GM12878 (cell line): ENCODE results near the gene C2orf80. TPM values are rescaled to one million over a fixed set of nuclear protein-coding genes. Genes with fewer than 3 reads are reported as not detected.

Experiments
- CEBPZ ChIP-seq: fragments of 150-350 bp; IDR thresholded peaks from 2 replicates; pipeline ENCODE4 v1.6.1; 2016; ENCODE audit warnings: low read depth, low read length
- EP300 ChIP-seq, 2 experiments: fragments of 150-350 bp in 1 of 2; IDR thresholded peaks; 2 replicates each; pipeline ENCODE4 v1.6.1; 2011 to 2012; ENCODE audit warnings: low read depth in 2 of 2, low read length in 2 of 2, borderline replicate concordance in 1 of 2, improper control_type of control experiment in 1 of 2, inconsistent platforms in 1 of 2; ENCODE audit not compliant: control insufficient read depth in 1 of 2
- EZH2 ChIP-seq: IDR thresholded peaks from 2 replicates; pipeline ENCODE4 v1.6.1; 2012; ENCODE audit warnings: low read depth, mild to moderate bottlenecking, control low read depth, inconsistent platforms, low read length, borderline replicate concordance; ENCODE audit not compliant: control insufficient read depth
- SMC3 ChIP-seq: IDR thresholded peaks from 2 replicates; pipeline ENCODE4 v1.6.1; 2011; ENCODE audit warnings: low read length, improper control_type of control experiment, borderline replicate concordance
- ZBTB33 ChIP-seq: fragments of 450-650 bp; IDR thresholded peaks from 2 replicates; pipeline ENCODE4 v1.6.1; 2017; ENCODE audit warnings: mild to moderate bottlenecking
- polyA plus RNA-seq, 11 experiments: library from polyadenylated mRNA; depleted of rRNA in 4 of 11; unstranded in 6 of 11; stranded (reverse) in 5 of 11; fragments of >200 nt; fragmentation: Nextera tagmentation in 4 of 11; fragmentation: Illumina TruSeq in 1 of 11; extraction: Ambion mirVana in 4 of 11; extraction: Trizol in 1 of 11; gene quantifications; 1 replicate in 1 of 11; 2 replicates in 10 of 11; pipeline versions ENCODE4 v1.2.1 to v1.2.3, GENCODE V29; 2011 to 2016; ENCODE audit warnings: inconsistent platforms in 2 of 11, missing spikeins in 2 of 11, low read depth in 1 of 11
- total RNA-seq, 4 experiments: library from RNA; depleted of rRNA in 3 of 4; stranded (reverse); fragments of >200 nt in 3 of 4; fragmentation: Illumina TruSeq in 1 of 4; extraction: Trizol in 1 of 4; gene quantifications; 2 replicates each; pipeline versions ENCODE4 v1.2.1 to v1.2.3, GENCODE V29; 2013 to 2021

The C2orf80 gene
- total and polyA plus RNA-seq, 10 of the 15 experiments (the other 5 are each of a cell fraction or from before 2014, with no cell fraction given), result not detected

GRCh38 chr2:208192611-208193236 is 2.9 kb upstream of the C2orf80 start (continued):
- TF ChIP-seq EP300 (IDR thresholded peaks at IDR 0.05; ENCODE audit: borderline replicate concordance in 1 of 2, control insufficient read depth in 1 of 2, low read depth in 2 of 2, low read length in 2 of 2) (no peak), CEBPZ (no peak), SMC3 (no peak), ZBTB33 (no peak), EZH2 (no peak)
